MM.1S (cell line): ENCODE data around the gene DCDC2C.

Experiments used
- DNase-seq: peaks from one replicate; pipeline ENCODE4 v3.0.0-alpha.2; 2015
- H2AFZ ChIP-seq: fragments of 300-600 bp; sonication (generic); 2 replicates; pipeline ENCODE4 v1.6.0; 2016; ENCODE audit warnings: antibody characterized with exemption, low read length
- H3F3A ChIP-seq: fragments of 300-600 bp; sonication (generic); 2 replicates; pipeline ENCODE4 v1.6.1; 2016; ENCODE audit warnings: mild to moderate bottlenecking, antibody characterized with exemption, low read length, moderate library complexity, mixed read lengths; ENCODE audit not compliant: insufficient read depth
- H3K27ac ChIP-seq: fragments of 300-600 bp; sonication (generic); 2 replicates; pipeline ENCODE4 v1.5.1; 2016; ENCODE audit warnings: mild to moderate bottlenecking, low read length
- H3K27me3 ChIP-seq: fragments of 300-600 bp; sonication (generic); replicated peaks from 2 replicates; pipeline ENCODE4 v1.6.0; 2016; ENCODE audit warnings: low read length; ENCODE audit not compliant: insufficient read depth
- H3K36me3 ChIP-seq: fragments of 300-600 bp; sonication (generic); replicated peaks from 2 replicates; pipeline ENCODE4 v1.6.1; 2016; ENCODE audit warnings: mild to moderate bottlenecking, low read length, mixed read lengths; ENCODE audit not compliant: insufficient read depth
- H3K4me1 ChIP-seq: fragments of 300-600 bp; sonication (generic); 2 replicates; pipeline ENCODE4 v1.6.1; 2016; ENCODE audit warnings: low read length, mixed read lengths
- H3K4me2 ChIP-seq: fragments of 300-600 bp; sonication (generic); 2 replicates; pipeline ENCODE4 v1.6.0; 2016; ENCODE audit warnings: low read depth, low read length
- H3K4me3 ChIP-seq: fragments of 300-600 bp; sonication (generic); 2 replicates; pipeline ENCODE4 v1.5.1; 2016; ENCODE audit warnings: low read length, mixed read lengths
- H3K79me2 ChIP-seq: fragments of 300-600 bp; sonication (generic); 2 replicates; pipeline ENCODE4 v1.6.1; 2016; ENCODE audit warnings: mixed run types, low read length, mixed read lengths
- H3K9ac ChIP-seq: fragments of 300-600 bp; sonication (generic); 2 replicates; pipeline ENCODE4 v1.6.1; 2016; ENCODE audit warnings: low read length, mixed read lengths
- H3K9me2 ChIP-seq: fragments of 300-600 bp; sonication (generic); replicated peaks from 2 replicates; pipeline ENCODE4 v1.6.1; 2016; ENCODE audit warnings: mild to moderate bottlenecking, low read length, mixed read lengths; ENCODE audit not compliant: insufficient read depth
- H3K9me3 ChIP-seq: fragments of 300-600 bp; sonication (generic); replicated peaks from 2 replicates; pipeline ENCODE4 v1.6.1; 2016; ENCODE audit warnings: mild to moderate bottlenecking, low read length, mixed read lengths; ENCODE audit not compliant: insufficient read depth
- H4K20me1 ChIP-seq: fragments of 300-600 bp; sonication (generic); 2 replicates; pipeline ENCODE4 v1.6.1; 2016; ENCODE audit warnings: mild to moderate bottlenecking, low read length, moderate library complexity, mixed read lengths; ENCODE audit not compliant: insufficient read depth
- CTCF ChIP-seq: fragments of 300-600 bp; sonication (generic); IDR thresholded peaks from 2 replicates; pipeline ENCODE4 v1.5.1; 2016; ENCODE audit warnings: antibody characterized with exemption, low read length, mixed read lengths
- EZH2 ChIP-seq: fragments of 300-600 bp; sonication (generic); optimal IDR thresholded peaks from 2 replicates; pipeline ENCODE3; 2017; ENCODE audit warnings: low read depth, mild to moderate bottlenecking, antibody characterized with exemption, low read length, mixed read lengths
- EZH2phosphoT487 ChIP-seq: fragments of 300-600 bp; sonication (generic); IDR thresholded peaks from 2 replicates; pipeline ENCODE4 v1.6.1; 2018; ENCODE audit warnings: antibody characterized with exemption, low read length

DCDC2C gene

GRCh38 chr2:3873899-3874298 is 170.5 kb downstream of the DCDC2C start:
- Histone ChIP-seq H3K4me3 (no peak overlapping the region), H3K27me3 (no peaks in the 10 kb centered on the region), H3K9me3 (no peaks in the 10 kb centered on the region), H3K4me2 (no peak overlapping the region), H2AFZ (no peak overlapping the region), H4K20me1 (no peaks in the 10 kb centered on the region), H3K36me3 (no peaks in the 10 kb centered on the region), H3K4me1 (no peaks in the 10 kb centered on the region), H3K9ac (no peak overlapping the region), H3K9me2 (no peaks in the 10 kb centered on the region), H3K79me2 (no peaks in the 10 kb centered on the region), H3K27ac (no peak overlapping the region), H3F3A (no peaks in the 10 kb centered on the region)
- TF ChIP-seq CTCF: no peak
- no peak for TF ChIP-seq EZH2phosphoT487
- no peak for TF ChIP-seq EZH2
- no peak for DNase-seq

- Histone ChIP-seq H3K4me1 (no peaks in the 10 kb centered on the region), H3K79me2 (no peaks in the 10 kb centered on the region), H3K9ac (no peak overlapping the region), H3K9me2 (no peaks in the 10 kb centered on the region), H2AFZ (no peak overlapping the region), H3K36me3 (no peaks in the 10 kb centered on the region), H3F3A (no peaks in the 10 kb centered on the region), H4K20me1 (no peaks in the 10 kb centered on the region), H3K4me3 (no peak overlapping the region), H3K4me2 (no peak overlapping the region), H3K27me3 (no peaks in the 10 kb centered on the region), H3K9me3 (no peaks in the 10 kb centered on the region), H3K27ac (no peak overlapping the region)
- no peak for TF ChIP-seq CTCF
- no peak for TF ChIP-seq EZH2
- no peak for TF ChIP-seq EZH2phosphoT487
- DNase-seq: no peak
These were observed 172.8 kb downstream of the DCDC2C start for GRCh38 chr2:3876221-3876620.

GRCh38 chr2:3876685-3877084 is 173.3 kb downstream of the DCDC2C start:
- TF ChIP-seq EZH2phosphoT487 (no peak), CTCF (no peak), EZH2 (no peak)
- Histone ChIP-seq H2AFZ (no peak overlapping the region), H3K4me2 (no peak overlapping the region), H3K9ac (no peak overlapping the region), H3K79me2 (no peaks in the 10 kb centered on the region), H3K4me1 (no peaks in the 10 kb centered on the region), H3K9me2 (no peaks in the 10 kb centered on the region), H3K4me3 (no peak overlapping the region), H3K27ac (no peak overlapping the region), H3K36me3 (no peaks in the 10 kb centered on the region), H3F3A (no peaks in the 10 kb centered on the region), H3K27me3 (no peaks in the 10 kb centered on the region), H4K20me1 (no peaks in the 10 kb centered on the region), H3K9me3 (no peaks in the 10 kb centered on the region)
- no peak for DNase-seq
